Keratinocyte (primary cell): Measurements from ENCODE around the gene PDE1A. TPM values are rescaled to one million over a fixed set of nuclear protein-coding genes. Genes with fewer than 3 reads are reported as not detected.

Experiments
- DNase-seq: peaks from one replicate; pipeline ENCODE4 v3.0.0-alpha.2; 2011; ENCODE audit warnings: low read depth, missing footprints, low spot score
- FAIRE-seq: peaks from 2 replicates; lab custom pipeline; 2011; peaks lifted over from hg19 to GRCh38; lab: Jason Lieb, UNC
- H2AFZ ChIP-seq: 2 replicates; pipeline ENCODE4 v1.6.0; 2012; ENCODE audit warnings: low read length, control low read depth, inconsistent platforms; ENCODE audit not compliant: control insufficient read depth
- H3K27ac ChIP-seq: 2 replicates; pipeline ENCODE4 v1.5.1; 2011; ENCODE audit warnings: low read length; ENCODE audit not compliant: control insufficient read depth, insufficient read depth
- H3K27me3 ChIP-seq: 3 replicates; pipeline ENCODE4 v1.6.0; 2011; ENCODE audit warnings: low read length; ENCODE audit not compliant: control insufficient read depth, insufficient read depth; ENCODE audit errors: extremely low read depth
- H3K36me3 ChIP-seq, 2 experiments: 2 replicates in 1 of 2; 3 replicates in 1 of 2; pipeline ENCODE4 v1.5.1; 2011; ENCODE audit warnings: low read length in 2 of 2, mild to moderate bottlenecking in 1 of 2; ENCODE audit not compliant: control insufficient read depth in 2 of 2, insufficient read depth in 2 of 2; ENCODE audit errors: extremely low read depth in 1 of 2
- H3K4me1 ChIP-seq: 3 replicates; pipeline ENCODE4 v1.5.1; 2011; ENCODE audit warnings: low read length; ENCODE audit not compliant: control insufficient read depth, insufficient read depth; ENCODE audit errors: extremely low read depth
- H3K4me2 ChIP-seq: 3 replicates; pipeline ENCODE4 v1.6.0; 2011; ENCODE audit warnings: low read depth, low read length; ENCODE audit not compliant: control insufficient read depth, insufficient read depth; ENCODE audit errors: extremely low read depth
- H3K4me3 ChIP-seq, 3 experiments: fragments of 200-600 bp in 1 of 3; sonication (generic) in 1 of 3; 2 replicates in 2 of 3; 3 replicates in 1 of 3; pipeline ENCODE4 v1.5.1; 2011 to 2016; ENCODE audit warnings: low read length in 3 of 3, mild to moderate bottlenecking in 3 of 3, control low read depth in 2 of 3, inconsistent platforms in 1 of 3, low read depth in 1 of 3, mixed read lengths in 1 of 3, mixed run types in 1 of 3, moderate library complexity in 1 of 3; ENCODE audit not compliant: control insufficient read depth in 2 of 3, insufficient read depth in 2 of 3; ENCODE audit errors: extremely low read depth in 1 of 3
- H3K79me2 ChIP-seq: 2 replicates; pipeline ENCODE4 v1.6.0; 2012; ENCODE audit warnings: low read length; ENCODE audit not compliant: control insufficient read depth, insufficient read depth
- H3K9ac ChIP-seq: 3 replicates; pipeline ENCODE4 v1.6.0; 2011; ENCODE audit warnings: low read length; ENCODE audit not compliant: control insufficient read depth, insufficient read depth; ENCODE audit errors: extremely low read depth
- H3K9me1 ChIP-seq: 3 replicates; pipeline ENCODE4 v1.6.0; 2011; ENCODE audit warnings: low read length; ENCODE audit not compliant: control insufficient read depth, insufficient read depth; ENCODE audit errors: extremely low read depth
- H3K9me3 ChIP-seq: 2 replicates; pipeline ENCODE4 v1.5.1; 2012; ENCODE audit warnings: low read depth, low read length; ENCODE audit not compliant: control insufficient read depth
- H4K20me1 ChIP-seq: 3 replicates; pipeline ENCODE4 v1.6.0; 2011; ENCODE audit warnings: low read length; ENCODE audit not compliant: control insufficient read depth, insufficient read depth; ENCODE audit errors: extremely low read depth
- EZH2 ChIP-seq: IDR thresholded peaks from one replicate; pipeline ENCODE4 v1.6.1; 2012; ENCODE audit warnings: inconsistent platforms, mild to moderate bottlenecking, low read length, moderate library complexity
- dilution Hi-C: fragments of 300-500 bp; cut with MboI; formaldehyde crosslinking; loops from one replicate; pipeline ENCODE4 v1.7.0; 2020; ENCODE audit warnings: low sequenced_read_pairs; ENCODE audit not compliant: extremely low pct_ligation_motif_present
- polyA plus RNA-seq, 5 experiments: library from polyadenylated mRNA; depleted of rRNA in 3 of 5; stranded (reverse) in 3 of 5; stranded (forward) in 1 of 5; unstranded in 1 of 5; fragments of >200 nt; gene quantifications; 1 replicate in 1 of 5; 2 replicates in 3 of 5; 3 replicates in 1 of 5; pipeline versions ENCODE4 v1.2.1 to v1.2.3, GENCODE V29; 2011 to 2012; ENCODE audit warnings: missing spikeins in 2 of 5, low read depth in 1 of 5, low replicate concordance in 1 of 5
- TF ChIP-seq, protein P1 (sequence below), 3 experiments: IDR thresholded peaks in 1 of 3; conservative IDR thresholded peaks in 1 of 3; optimal IDR thresholded peaks in 1 of 3; 2 replicates in 2 of 3; 3 replicates in 1 of 3; pipeline versions ENCODE3 to v1.5.1; 2011; ENCODE audit warnings: low read length in 3 of 3, mild to moderate bottlenecking in 3 of 3, moderate library complexity in 2 of 3, control low read depth in 1 of 3, inconsistent platforms in 1 of 3; ENCODE audit not compliant: insufficient read depth in 2 of 3; ENCODE audit errors: extremely low read depth in 1 of 3

Gene PDE1A
- polyA plus RNA-seq, 1 donor (not counting 4 experiments of a cell fraction or from before 2014, with no cell fraction given) = 0.10 TPM

DNA sequence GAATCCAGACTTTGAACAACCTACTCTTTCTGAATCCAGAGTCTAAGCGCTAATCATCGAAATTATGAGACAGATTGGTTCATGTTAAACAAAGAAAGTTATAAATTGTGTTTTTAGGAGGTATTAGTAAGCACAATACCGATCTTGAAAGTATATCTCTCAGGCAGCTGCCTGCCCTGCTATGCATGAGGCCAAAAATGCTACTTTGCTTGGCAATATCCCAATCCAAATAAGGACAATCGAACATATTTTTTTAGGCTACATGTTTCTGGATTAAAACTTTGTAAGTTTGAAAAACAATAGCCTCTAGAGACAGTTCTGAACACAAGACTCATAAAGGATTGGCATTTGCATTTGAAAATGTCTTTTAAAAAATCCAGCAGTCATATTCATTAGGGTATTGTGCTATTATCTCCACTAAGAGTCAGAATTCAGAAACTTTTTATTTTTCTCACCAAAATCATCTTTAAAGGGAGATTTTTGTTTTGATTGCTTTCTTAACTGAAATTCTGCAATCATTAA lies 167.1 kb downstream of the PDE1A start:
- DNase-seq (no peak), FAIRE-seq (no peak)
- no peaks in the 10 kb centered on the region for H3K9me1 ChIP-seq
- no peaks in the 10 kb centered on the region for H3K79me2 ChIP-seq
- no peaks in the 10 kb centered on the region for H3K27me3 ChIP-seq
- H3K4me2 ChIP-seq = no peak overlapping the region
- no peak overlapping the region for H3K4me3 ChIP-seq
- no peaks in the 10 kb centered on the region for H3K9me3 ChIP-seq
- H3K9ac ChIP-seq = no peak overlapping the region
- dilution Hi-C loops = no loop called here
- no peaks in the 10 kb centered on the region for H3K36me3 ChIP-seq
- H3K27ac ChIP-seq = no peak overlapping the region
- no peak overlapping the region for H2AFZ ChIP-seq
- TF ChIP-seq EZH2 = no peak
- TF ChIP-seq, protein P1, sequence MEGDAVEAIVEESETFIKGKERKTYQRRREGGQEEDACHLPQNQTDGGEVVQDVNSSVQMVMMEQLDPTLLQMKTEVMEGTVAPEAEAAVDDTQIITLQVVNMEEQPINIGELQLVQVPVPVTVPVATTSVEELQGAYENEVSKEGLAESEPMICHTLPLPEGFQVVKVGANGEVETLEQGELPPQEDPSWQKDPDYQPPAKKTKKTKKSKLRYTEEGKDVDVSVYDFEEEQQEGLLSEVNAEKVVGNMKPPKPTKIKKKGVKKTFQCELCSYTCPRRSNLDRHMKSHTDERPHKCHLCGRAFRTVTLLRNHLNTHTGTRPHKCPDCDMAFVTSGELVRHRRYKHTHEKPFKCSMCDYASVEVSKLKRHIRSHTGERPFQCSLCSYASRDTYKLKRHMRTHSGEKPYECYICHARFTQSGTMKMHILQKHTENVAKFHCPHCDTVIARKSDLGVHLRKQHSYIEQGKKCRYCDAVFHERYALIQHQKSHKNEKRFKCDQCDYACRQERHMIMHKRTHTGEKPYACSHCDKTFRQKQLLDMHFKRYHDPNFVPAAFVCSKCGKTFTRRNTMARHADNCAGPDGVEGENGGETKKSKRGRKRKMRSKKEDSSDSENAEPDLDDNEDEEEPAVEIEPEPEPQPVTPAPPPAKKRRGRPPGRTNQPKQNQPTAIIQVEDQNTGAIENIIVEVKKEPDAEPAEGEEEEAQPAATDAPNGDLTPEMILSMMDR (optimal IDR thresholded peaks at IDR 0.05 in 1 of 3, IDR thresholded peaks at IDR 0.05 in 1 of 3, conservative IDR thresholded peaks at IDR 0.05 in 1 of 3; ENCODE audit: extremely low read depth in 1 of 3, insufficient read depth in 2 of 3, low read length in 3 of 3) = no peak
- H4K20me1 ChIP-seq = no peaks in the 10 kb centered on the region
- no peaks in the 10 kb centered on the region for H3K4me1 ChIP-seq

DNA sequence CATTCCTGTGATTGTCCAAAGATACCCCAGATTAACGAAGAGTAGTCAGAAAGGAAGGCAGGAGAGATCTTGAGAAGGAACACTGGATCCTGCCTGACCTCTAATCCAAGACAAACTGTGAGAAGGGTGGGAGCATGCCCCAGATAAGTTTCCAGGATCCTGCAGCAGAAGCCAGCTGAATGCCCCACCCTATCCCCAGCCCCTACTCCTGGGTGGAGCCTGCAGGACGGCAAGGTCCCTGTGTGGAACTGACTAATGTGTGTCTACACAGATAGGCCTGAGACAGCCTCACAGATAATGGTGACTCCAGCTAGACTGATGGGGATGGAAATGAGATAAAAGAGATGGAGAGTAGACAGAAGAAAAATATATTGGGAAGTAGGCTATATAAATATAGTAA lies 174.3 kb downstream of the PDE1A start:
- Histone ChIP-seq H3K4me1 (no peaks in the 10 kb centered on the region), H4K20me1 (no peaks in the 10 kb centered on the region), H3K4me3 (no peak overlapping the region), H3K79me2 (no peaks in the 10 kb centered on the region), H3K9me3 (no peaks in the 10 kb centered on the region), H3K9ac (no peak overlapping the region), H3K36me3 (no peaks in the 10 kb centered on the region), H3K27ac (no peak overlapping the region), H3K9me1 (no peaks in the 10 kb centered on the region), H2AFZ (no peak overlapping the region), H3K27me3 (no peaks in the 10 kb centered on the region), H3K4me2 (no peak overlapping the region)
- DNase-seq (no peak), FAIRE-seq (no peak)
- dilution Hi-C loops = no loop called here
- TF ChIP-seq EZH2 = no peak
- TF ChIP-seq, protein P1 (optimal IDR thresholded peaks at IDR 0.05 in 1 of 3, IDR thresholded peaks at IDR 0.05 in 1 of 3, conservative IDR thresholded peaks at IDR 0.05 in 1 of 3; ENCODE audit: extremely low read depth in 1 of 3, insufficient read depth in 2 of 3, low read length in 3 of 3) = no peak
